ENCODE results near the gene ZNF670. TPM values are rescaled to one million over a fixed set of nuclear protein-coding genes. Genes with fewer than 3 reads are reported as not detected.

The ZNF670 gene
- 2.7 to 3.6 TPM (median 2.9 TPM) in 5 replicates for total RNA-seq (2022; extraction: Qiagen RNA extraction)

GRCh38 chr1:247078258-247079140 lies at the start of gene ZNF670:
Gene ZNF670, minus strand, starts transcription at chr1:247078811. Its CDS starts 215 bp downstream, at chr1:247078596.

GRCh38 chr1:247103859-247104591 lies 25.4 kb upstream of the ZNF670 start, which contains the start of gene ZNF669:
Gene ZNF669, minus strand, starts transcription at chr1:247104356. Its CDS starts 157 bp downstream, at chr1:247104199.

Other genes with a start within 250 kb of the ZNF670 start
- gene AHCTF1, start 146.9 kb downstream of the ZNF670 start, total RNA-seq (2022; extraction: Qiagen RNA extraction), result 25.9 to 37.7 TPM (median 31.8 TPM) in 5 replicates
- 2.0 to 2.7 TPM (median 2.5 TPM) in 5 replicates for gene ZNF695, start 70.8 kb downstream of the ZNF670 start, total RNA-seq (2022; extraction: Qiagen RNA extraction)
- 3.1 to 4.7 TPM (median 4.0 TPM) in 5 replicates for gene ZNF669, start 25.5 kb upstream of the ZNF670 start, total RNA-seq (2022; extraction: Qiagen RNA extraction)
- 3.7 to 5.0 TPM (median 4.1 TPM) in 5 replicates for gene ZNF124, start 93.2 kb upstream of the ZNF670 start, total RNA-seq (2022; extraction: Qiagen RNA extraction)
- gene VN1R5, start 177.3 kb upstream of the ZNF670 start, total RNA-seq (2022; extraction: Qiagen RNA extraction), result not detected in 5 replicates